ENCODE measurements around the gene TLR1.

TLR1 gene

GRCh38 chr4:38804654-38805295 is at the start of gene TLR1:
Gene TLR1, minus strand, starts transcription at chr4:38804791. Its CDS starts 5,960 bp downstream, at chr4:38798831.
- Mint-ChIP-seq H3K4me3 (peak within 1 kb of the TSS; percentile 98), H3K27ac (peak within 1 kb of the TSS; percentile 94), H3K36me3 (peaks cover 37% of the 10 kb centered on the region), H3K27me3 (no peaks in the 10 kb centered on the region), H3K9me3 (peaks cover 11% of the 10 kb centered on the region), H3K4me1 (peaks cover 31% of the 10 kb centered on the region)
- ATAC-seq (ENCODE audit: low read depth) (peak; percentile 44), DNase-seq (ENCODE audit: low spot score in 2 of 2) (peak in 1 of 2 donors; percentile 62)

DNA sequence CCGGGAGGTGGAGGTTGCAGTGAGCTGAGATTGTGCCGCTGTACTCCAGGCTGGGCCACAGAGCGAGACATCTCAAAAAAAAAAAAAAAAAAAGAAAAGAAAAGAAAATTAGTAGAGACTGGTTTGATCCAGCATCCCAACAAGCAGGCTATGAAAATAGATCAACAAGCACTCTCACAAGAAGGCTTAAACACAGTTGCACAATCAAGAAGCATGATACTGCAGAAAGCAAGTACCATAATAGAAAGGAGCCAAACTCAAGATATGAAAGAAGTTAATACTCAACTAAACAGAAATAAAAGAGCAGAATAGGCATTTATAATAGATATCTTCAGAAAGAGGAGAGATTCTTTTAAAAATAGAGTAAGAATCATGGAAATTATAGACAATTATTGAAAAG is 41.4 kb upstream of the TLR1 start:
- peak overlapping the region; percentile 89 for H3K27ac Mint-ChIP-seq
- H3K27me3 Mint-ChIP-seq = no peaks in the 10 kb centered on the region
- DNase-seq (ENCODE audit: low spot score in 2 of 2) = no peak
- no peak overlapping the region for H3K4me3 Mint-ChIP-seq
- peaks cover 66% of the 10 kb centered on the region for H3K36me3 Mint-ChIP-seq
- ATAC-seq (ENCODE audit: low read depth) = no peak
- peaks cover 37% of the 10 kb centered on the region for H3K4me1 Mint-ChIP-seq
- peaks cover 9% of the 10 kb centered on the region for H3K9me3 Mint-ChIP-seq

- no peak for DNase-seq (ENCODE audit: low spot score in 2 of 2)
- peaks cover 57% of the 10 kb centered on the region for H3K36me3 Mint-ChIP-seq
- H3K4me1 Mint-ChIP-seq = peaks cover 37% of the 10 kb centered on the region
- peaks cover 6% of the 10 kb centered on the region for H3K9me3 Mint-ChIP-seq
- H3K27me3 Mint-ChIP-seq = no peaks in the 10 kb centered on the region
- H3K4me3 Mint-ChIP-seq = no peak overlapping the region
- peak overlapping the region; percentile 75 for H3K27ac Mint-ChIP-seq
- no peak for ATAC-seq (ENCODE audit: low read depth)
These were observed 38.4 kb upstream of the TLR1 start for GRCh38 chr4:38842994-38843393.

GRCh38 chr4:38837849-38838248 is 33.3 kb upstream of the TLR1 start:
- peak overlapping the region; percentile 83 for H3K27ac Mint-ChIP-seq
- no peaks in the 10 kb centered on the region for H3K27me3 Mint-ChIP-seq
- no peak for ATAC-seq (ENCODE audit: low read depth)
- H3K4me3 Mint-ChIP-seq = no peak overlapping the region
- no peak for DNase-seq (ENCODE audit: low spot score in 2 of 2)
- H3K9me3 Mint-ChIP-seq = peaks cover 27% of the 10 kb centered on the region
- H3K36me3 Mint-ChIP-seq = peaks cover 66% of the 10 kb centered on the region
- peaks cover 29% of the 10 kb centered on the region for H3K4me1 Mint-ChIP-seq

- H3K36me3 Mint-ChIP-seq = peaks cover 67% of the 10 kb centered on the region
- no peaks in the 10 kb centered on the region for H3K27me3 Mint-ChIP-seq
- DNase-seq (ENCODE audit: low spot score in 2 of 2) = no peak
- H3K4me1 Mint-ChIP-seq = peaks cover 28% of the 10 kb centered on the region
- no peak for ATAC-seq (ENCODE audit: low read depth)
- peak overlapping the region; percentile 83 for H3K27ac Mint-ChIP-seq
- H3K4me3 Mint-ChIP-seq = no peak overlapping the region
- H3K9me3 Mint-ChIP-seq = peaks cover 27% of the 10 kb centered on the region
These were observed 32.7 kb upstream of the TLR1 start for GRCh38 chr4:38837334-38837733.

- Mint-ChIP-seq H3K27me3 (no peaks in the 10 kb centered on the region), H3K27ac (no peak overlapping the region), H3K4me1 (peaks cover 42% of the 10 kb centered on the region), H3K4me3 (no peak overlapping the region), H3K36me3 (peaks cover 69% of the 10 kb centered on the region), H3K9me3 (peaks cover 32% of the 10 kb centered on the region)
- DNase-seq (ENCODE audit: low spot score in 2 of 2) (no peak), ATAC-seq (ENCODE audit: low read depth) (no peak)
These were observed 30.0 kb upstream of the TLR1 start for GRCh38 chr4:38834570-38834969.

- DNase-seq (ENCODE audit: low spot score in 2 of 2) = no peak
- Mint-ChIP-seq H3K4me1 (peaks cover 30% of the 10 kb centered on the region), H3K27ac (peak overlapping the region; percentile 45), H3K4me3 (no peak overlapping the region), H3K36me3 (peaks cover 63% of the 10 kb centered on the region), H3K27me3 (no peaks in the 10 kb centered on the region), H3K9me3 (peaks cover 26% of the 10 kb centered on the region)
- ATAC-seq (ENCODE audit: low read depth) = no peak
These were observed 28.3 kb upstream of the TLR1 start for GRCh38 chr4:38832624-38833528.

GRCh38 chr4:38832206-38832605 is 27.6 kb upstream of the TLR1 start:
- Mint-ChIP-seq H3K4me3 (no peak overlapping the region), H3K27ac (peak overlapping the region; percentile 45), H3K4me1 (peaks cover 25% of the 10 kb centered on the region), H3K27me3 (no peaks in the 10 kb centered on the region), H3K36me3 (peaks cover 60% of the 10 kb centered on the region), H3K9me3 (peaks cover 20% of the 10 kb centered on the region)
- DNase-seq (ENCODE audit: low spot score in 2 of 2) (no peak), ATAC-seq (ENCODE audit: low read depth) (no peak)

GRCh38 chr4:38831653-38832052 is 27.1 kb upstream of the TLR1 start:
- H3K36me3 Mint-ChIP-seq = peaks cover 57% of the 10 kb centered on the region

DNA sequence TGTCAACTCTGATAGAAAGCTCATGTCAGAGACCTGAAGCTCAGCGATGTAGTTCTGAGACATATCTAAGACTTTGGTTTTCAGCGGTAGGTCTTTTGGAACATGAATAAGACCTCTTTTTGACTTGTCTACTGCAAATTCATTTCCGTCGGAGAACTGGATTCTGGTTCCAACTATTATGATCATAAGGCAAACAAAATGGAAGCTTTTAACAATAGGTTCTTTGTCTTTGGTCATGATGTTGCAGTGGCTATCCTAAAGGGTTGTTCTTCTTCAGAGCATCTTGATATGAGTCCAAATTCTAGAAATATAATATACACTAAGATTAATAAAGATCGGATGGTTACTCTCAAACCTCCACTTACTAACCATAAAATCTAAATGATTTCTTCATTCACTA is 24.6 kb upstream of the TLR1 start:
- H3K27me3 Mint-ChIP-seq = no peaks in the 10 kb centered on the region
- H3K4me3 Mint-ChIP-seq = no peak overlapping the region
- ATAC-seq (ENCODE audit: low read depth) (no peak), DNase-seq (ENCODE audit: low spot score in 2 of 2) (no peak)
- H3K36me3 Mint-ChIP-seq = peaks cover 57% of the 10 kb centered on the region
- peaks cover 36% of the 10 kb centered on the region for H3K4me1 Mint-ChIP-seq
- peaks cover 7% of the 10 kb centered on the region for H3K9me3 Mint-ChIP-seq
- no peak overlapping the region for H3K27ac Mint-ChIP-seq

More at GRCh38 chr4:38831653-38832052, 27.1 kb upstream of the TLR1 start:
- peaks cover 19% of the 10 kb centered on the region for H3K9me3 Mint-ChIP-seq
- no peak for DNase-seq (ENCODE audit: low spot score in 2 of 2)
- H3K4me1 Mint-ChIP-seq = peaks cover 25% of the 10 kb centered on the region
- H3K27me3 Mint-ChIP-seq = no peaks in the 10 kb centered on the region
- H3K27ac Mint-ChIP-seq = peak overlapping the region; percentile 24
- no peak overlapping the region for H3K4me3 Mint-ChIP-seq
- no peak for ATAC-seq (ENCODE audit: low read depth)

GRCh38 chr4:38823766-38824165 is 19.2 kb upstream of the TLR1 start:
- ATAC-seq (ENCODE audit: low read depth) (no peak), DNase-seq (ENCODE audit: low spot score in 2 of 2) (no peak)
- Mint-ChIP-seq H3K9me3 (peaks cover 10% of the 10 kb centered on the region), H3K4me3 (no peak overlapping the region), H3K27me3 (no peaks in the 10 kb centered on the region), H3K4me1 (peaks cover 36% of the 10 kb centered on the region), H3K36me3 (peaks cover 47% of the 10 kb centered on the region), H3K27ac (peak overlapping the region; percentile 14)

- Mint-ChIP-seq H3K4me1 (peaks cover 42% of the 10 kb centered on the region), H3K9me3 (peaks cover 10% of the 10 kb centered on the region), H3K27ac (peak overlapping the region; percentile 69), H3K27me3 (no peaks in the 10 kb centered on the region), H3K36me3 (peaks cover 43% of the 10 kb centered on the region), H3K4me3 (no peak overlapping the region)
- ATAC-seq (ENCODE audit: low read depth) (no peak), DNase-seq (ENCODE audit: low spot score in 2 of 2) (no peak)
These were observed 18.2 kb upstream of the TLR1 start for GRCh38 chr4:38822748-38823303.

GRCh38 chr4:38821739-38822138 is 17.1 kb upstream of the TLR1 start:
- Mint-ChIP-seq H3K36me3 (peaks cover 38% of the 10 kb centered on the region), H3K27ac (peak overlapping the region; percentile 89), H3K9me3 (peaks cover 10% of the 10 kb centered on the region), H3K27me3 (no peaks in the 10 kb centered on the region), H3K4me1 (peaks cover 42% of the 10 kb centered on the region), H3K4me3 (no peak overlapping the region)
- ATAC-seq (ENCODE audit: low read depth) (no peak), DNase-seq (ENCODE audit: low spot score in 2 of 2) (no peak)
